ENCODE measurements around the gene MAPKAP1. TPM values are rescaled to one million over a fixed set of nuclear protein-coding genes. Genes with fewer than 3 reads are reported as not detected.

The MAPKAP1 gene
- total and polyA plus RNA-seq, 2 donors: 61.4 to 97.6 TPM

Small RNA genes within 50 kb of the gene (small RNA-seq; reads per million reads assigned to genes)
- gene RF00017: not detected

Other genes starting within 250 kb of the MAPKAP1 start
- gene PBX3, start 40.2 kb upstream of the MAPKAP1 start, total RNA-seq: 137 TPM
- gene PBX3, start 40.2 kb upstream of the MAPKAP1 start, polyA plus RNA-seq: 39.1 TPM